ENCODE results near the gene CGB1. TPM values are rescaled to one million over a fixed set of nuclear protein-coding genes. Genes with fewer than 3 reads are reported as not detected.
A peak's percentile ranks its signal among the peaks of the same experiment; 100 is the strongest.

CGB1 gene
- total and polyA plus RNA-seq, 9 of the 15 experiments (the other 6 are each of a cell fraction or from before 2014, with no cell fraction given), result not detected

GRCh38 chr19:48993175-48994034, 43.3 kb downstream of the CGB1 start, which contains the start of the genes GYS1 and RUVBL2 (continued):
- TF ChIP-seq FOXP1 (CRISPR knock-in tag; IDR thresholded peaks at IDR 0.05) (0 out of 2 replicates have a peak, but pooled peaks have one; percentile 62), ZNF609 (CRISPR knock-in tag; IDR thresholded peaks at IDR 0.05; ENCODE audit: borderline replicate concordance) (no peak), ATF6 (CRISPR knock-in tag; IDR thresholded peaks at IDR 0.05) (no peak), SUPT5H (IDR thresholded peaks at IDR 0.05) (peak; percentile 97), PHB (CRISPR knock-in tag; IDR thresholded peaks at IDR 0.05) (no peak), BHLHE40 (IDR thresholded peaks at IDR 0.05; ENCODE audit: low read length) (no peak), CCNT2 (IDR thresholded peaks at IDR 0.05; ENCODE audit: borderline replicate concordance, extremely low read depth, insufficient read length, low read depth, low read length) (peak; percentile 89), SMAD3 (CRISPR knock-in tag; conservative IDR thresholded peaks at IDR 0.05) (no peak), HOXB6 (CRISPR knock-in tag; IDR thresholded peaks at IDR 0.05; ENCODE audit: borderline replicate concordance) (no peak), NR0B1 (IDR thresholded peaks at IDR 0.05; ENCODE audit: partially characterized antibody) (no peak), BCLAF1 (IDR thresholded peaks at IDR 0.05; ENCODE audit: borderline replicate concordance in 1 of 2, control insufficient read depth in 1 of 2, low read depth in 2 of 2, low read length in 1 of 2) (no peak), ZNF695 (CRISPR knock-in tag; IDR thresholded peaks at IDR 0.05) (no peak), NFIC (IDR thresholded peaks at IDR 0.05) (peak; percentile 28; the same call in 1 of the 2 replicates), RBFOX2 (IDR thresholded peaks at IDR 0.05; ENCODE audit: low read depth, low read length) (peak; percentile 78)

Data from K562 (cell line).